Spinal cord (tissue), 4 donors: ENCODE results near the gene SPCS3. TPM values are rescaled to one million over a fixed set of nuclear protein-coding genes. Genes with fewer than 3 reads are reported as not detected.

Experiments used
- polyA plus RNA-seq, 2 donors: library from polyadenylated mRNA; unstranded; fragments of 120-200 nt; gene quantifications; one replicate each; pipeline ENCODE4 v1.2.1, GENCODE V29; 2013; ENCODE audit not compliant: insufficient read length in 2 of 2
- total RNA-seq, 2 donors: library from RNA; depleted of rRNA in 1 of 2; stranded (reverse); fragments of 120-200 nt in 1 of 2; fragments of >200 nt in 1 of 2; gene quantifications; one replicate each; pipeline versions ENCODE4 v1.2.3 to v1.2.4, GENCODE V29; 2013 to 2014

The SPCS3 gene
- total and polyA plus RNA-seq, 4 donors, result 59.6 to 156 (median 68.4) TPM

Other genes starting within 250 kb of the SPCS3 start
- 1 to 10 TPM in 1 of 2 donors, under 1 TPM in 1; 0.50 to 1.1 TPM for gene SPATA4, start 124.4 kb upstream of the SPCS3 start, total RNA-seq
- gene SPATA4, start 124.4 kb upstream of the SPCS3 start, polyA plus RNA-seq, result 1 to 10 TPM in 1 of 2 donors, under 1 TPM in 1; 0.78 to 1.2 TPM
- 1 to 10 TPM in 1 of 2 donors, not detected in 1; 1.7 TPM for gene ASB5, start 50.7 kb upstream of the SPCS3 start, total RNA-seq
- under 1 TPM; 0.35 to 0.44 TPM for gene ASB5, start 50.7 kb upstream of the SPCS3 start, polyA plus RNA-seq